ENCODE data around the gene HS6ST1. TPM values are rescaled to one million over a fixed set of nuclear protein-coding genes. Genes with fewer than 3 reads are reported as not detected.

Gene HS6ST1
- total and polyA plus RNA-seq, 10 donors: 7.2 to 99.5 (median 57.0) TPM

- DNase-seq: peak; percentile 79
- Histone ChIP-seq H3K27ac (peak overlapping the region in 6 of 8 donors; percentile 19 to 65 (median 54)), H3K36me3 (no peaks in the 10 kb centered on the region), H3K4me1 (peaks cover 0 to 21% (median 14%) of the 10 kb centered on the region in 6 donors), H3K9me3 (peaks cover 0 to 33% (median 27%) of the 10 kb centered on the region in 8 donors), H3K27me3 (replicated peaks in 1 of 7) (no peaks in the 10 kb centered on the region), H3K4me3 (no peak overlapping the region)
- intact Hi-C loops (cut with DNase I; ENCODE audit: low total_unique reads): no loop called here
- WGBS, 5 donors: 62 to 76% (median 70%) methylated on average over 15 to 16 of the region's 16 CpGs
- TF ChIP-seq POLR2A (IDR thresholded peaks at IDR 0.05) (no peak), POLR2AphosphoS5 (IDR thresholded peaks at IDR 0.05) (peak in 2 of 3 donors; percentile 69 to 75), CTCF (IDR thresholded peaks at IDR 0.05 in 8 of 11, conservative IDR thresholded peaks at IDR 0.05 in 3 of 11) (no peak)
These were observed 29.3 kb upstream of the HS6ST1 start for GRCh38 chr2:128347701-128348539.

- intact Hi-C loops (cut with DNase I; ENCODE audit: low total_unique reads): no loop called here
- Histone ChIP-seq H3K36me3 (no peaks in the 10 kb centered on the region), H3K27ac (peak overlapping the region in 1 of 8 donors; percentile 58), H3K4me1 (peaks cover 0 to 21% (median 14%) of the 10 kb centered on the region in 6 donors), H3K4me3 (no peak overlapping the region), H3K9me3 (peaks cover 0 to 29% (median 23%) of the 10 kb centered on the region in 8 donors), H3K27me3 (replicated peaks in 1 of 7) (no peaks in the 10 kb centered on the region)
- no peak for TF ChIP-seq POLR2A (IDR thresholded peaks at IDR 0.05)
- TF ChIP-seq POLR2AphosphoS5 (IDR thresholded peaks at IDR 0.05): no peak
- no peak for TF ChIP-seq CTCF (IDR thresholded peaks at IDR 0.05 in 8 of 11, conservative IDR thresholded peaks at IDR 0.05 in 3 of 11)
- no peak for DNase-seq
- 84 to 95% (median 87%) methylated on average over 8 to 14 of the region's 14 CpGs for WGBS, 5 donors
These were observed 28.5 kb upstream of the HS6ST1 start for GRCh38 chr2:128347171-128347558.

GRCh38 chr2:128346291-128347170 is 27.9 kb upstream of the HS6ST1 start:
- H3K4me1 ChIP-seq: peaks cover 0 to 21% (median 14%) of the 10 kb centered on the region in 6 donors
- no peak overlapping the region for H3K27ac ChIP-seq
- H3K36me3 ChIP-seq: no peaks in the 10 kb centered on the region
- intact Hi-C loops (cut with DNase I; ENCODE audit: low total_unique reads): no loop called here
- no peaks in the 10 kb centered on the region for H3K27me3 ChIP-seq (replicated peaks in 1 of 7)
- 84 to 88% (median 87%) methylated on average over 50 to 53 of the region's 53 CpGs for WGBS, 5 donors
- peaks cover 0 to 23% (median 16%) of the 10 kb centered on the region in 8 donors for H3K9me3 ChIP-seq
- DNase-seq: peak; percentile 73
- TF ChIP-seq CTCF (IDR thresholded peaks at IDR 0.05 in 8 of 11, conservative IDR thresholded peaks at IDR 0.05 in 3 of 11) (no peak), POLR2A (IDR thresholded peaks at IDR 0.05) (no peak), POLR2AphosphoS5 (IDR thresholded peaks at IDR 0.05) (no peak)
- no peak overlapping the region for H3K4me3 ChIP-seq

Measured in spleen (tissue), 11 donors.